ENCODE measurements around the gene HSPA12A. TPM values are rescaled to one million over a fixed set of nuclear protein-coding genes. Genes with fewer than 3 reads are reported as not detected.

Gene HSPA12A
- total RNA-seq, 1 donor from 2014 or later = 7.9 TPM

GRCh38 chr10:116689744-116690143 lies 52.6 kb downstream of the HSPA12A start:
- H3K79me2 ChIP-seq (ENCODE audit: insufficient read depth, low read length) = no peaks in the 10 kb centered on the region
- no peak overlapping the region for H3K27ac ChIP-seq (ENCODE audit: low read depth, low read length)
- DNase-seq (ENCODE audit: low read depth) = no peak
- H2AFZ ChIP-seq (ENCODE audit: low read depth, low read length) = no peak overlapping the region
- H3K27me3 ChIP-seq (ENCODE audit: insufficient read depth, low read length) = no peaks in the 10 kb centered on the region
- TF ChIP-seq EZH2 (IDR thresholded peaks at IDR 0.05; ENCODE audit: insufficient read depth, low read length) (no peak), CTCF (IDR thresholded peaks at IDR 0.05; ENCODE audit: insufficient read depth, low read depth, low read length) (no peak)
- H4K20me1 ChIP-seq (ENCODE audit: insufficient read depth, low read length) = no peaks in the 10 kb centered on the region
- Mint-ChIP-seq H3K36me3 (ENCODE audit: low read depth, unreplicated experiment) (peaks cover 12% of the 10 kb centered on the region), H3K9me3 (ENCODE audit: unreplicated experiment) (no peaks in the 10 kb centered on the region), H3K27me3 (ENCODE audit: low read depth, unreplicated experiment) (peaks cover 19% of the 10 kb centered on the region), H3K4me1 (ENCODE audit: low read depth, unreplicated experiment) (peaks cover 24% of the 10 kb centered on the region), H3K27ac (ENCODE audit: unreplicated experiment) (no peak overlapping the region), H3K4me3 (ENCODE audit: unreplicated experiment) (no peak overlapping the region)
- H3K4me2 ChIP-seq (ENCODE audit: low read length) = no peak overlapping the region
- H3K4me3 ChIP-seq (ENCODE audit: insufficient read depth, low read depth, low read length) = no peak overlapping the region
- peaks cover 10% of the 10 kb centered on the region for H3K4me1 ChIP-seq (ENCODE audit: insufficient read depth, low read length)
- H3K9ac ChIP-seq (ENCODE audit: low read length) = no peak overlapping the region
- no peak for FAIRE-seq
- no peaks in the 10 kb centered on the region for H3K9me3 ChIP-seq (ENCODE audit: insufficient read depth, low read depth, low read length)
- H3K36me3 ChIP-seq (ENCODE audit: insufficient read depth, low read length) = no peaks in the 10 kb centered on the region

- H3K36me3 ChIP-seq (ENCODE audit: insufficient read depth, low read length) = no peaks in the 10 kb centered on the region
- H3K4me1 Mint-ChIP-seq (ENCODE audit: low read depth, unreplicated experiment) = peaks cover 18% of the 10 kb centered on the region
- DNase-seq (ENCODE audit: low read depth) (no peak), FAIRE-seq (no peak)
- H3K4me3 ChIP-seq (ENCODE audit: insufficient read depth, low read depth, low read length) = no peak overlapping the region
- no peaks in the 10 kb centered on the region for H3K9me3 Mint-ChIP-seq (ENCODE audit: unreplicated experiment)
- H3K4me2 ChIP-seq (ENCODE audit: low read length) = peak overlapping the region; percentile 67
- TF ChIP-seq EZH2 (IDR thresholded peaks at IDR 0.05; ENCODE audit: insufficient read depth, low read length) (no peak), CTCF (IDR thresholded peaks at IDR 0.05; ENCODE audit: insufficient read depth, low read depth, low read length) (no peak)
- H3K27ac ChIP-seq (ENCODE audit: low read depth, low read length) = no peak overlapping the region
- H3K27me3 Mint-ChIP-seq (ENCODE audit: low read depth, unreplicated experiment) = peaks cover 14% of the 10 kb centered on the region
- H3K36me3 Mint-ChIP-seq (ENCODE audit: low read depth, unreplicated experiment) = peaks cover 12% of the 10 kb centered on the region
- no peaks in the 10 kb centered on the region for H4K20me1 ChIP-seq (ENCODE audit: insufficient read depth, low read length)
- H3K79me2 ChIP-seq (ENCODE audit: insufficient read depth, low read length) = no peaks in the 10 kb centered on the region
- no peaks in the 10 kb centered on the region for H3K9me3 ChIP-seq (ENCODE audit: insufficient read depth, low read depth, low read length)
- no peak overlapping the region for H3K9ac ChIP-seq (ENCODE audit: low read length)
- no peaks in the 10 kb centered on the region for H3K27me3 ChIP-seq (ENCODE audit: insufficient read depth, low read length)
- peak overlapping the region; percentile 40 for H2AFZ ChIP-seq (ENCODE audit: low read depth, low read length)
- no peak overlapping the region for H3K4me3 Mint-ChIP-seq (ENCODE audit: unreplicated experiment)
- H3K4me1 ChIP-seq (ENCODE audit: insufficient read depth, low read length) = peaks cover 5% of the 10 kb centered on the region
- no peak overlapping the region for H3K27ac Mint-ChIP-seq (ENCODE audit: unreplicated experiment)
These were observed 53.4 kb downstream of the HSPA12A start for GRCh38 chr10:116688741-116689495.

GRCh38 chr10:116688241-116688711 lies 54.1 kb downstream of the HSPA12A start:
- Histone ChIP-seq H3K4me1 (ENCODE audit: insufficient read depth, low read length) (peaks cover 5% of the 10 kb centered on the region), H2AFZ (ENCODE audit: low read depth, low read length) (peak overlapping the region; percentile 40), H3K4me3 (ENCODE audit: insufficient read depth, low read depth, low read length) (no peak overlapping the region), H3K9me3 (ENCODE audit: insufficient read depth, low read depth, low read length) (no peaks in the 10 kb centered on the region), H3K27ac (ENCODE audit: low read depth, low read length) (no peak overlapping the region), H3K27me3 (ENCODE audit: insufficient read depth, low read length) (no peaks in the 10 kb centered on the region), H3K79me2 (ENCODE audit: insufficient read depth, low read length) (no peaks in the 10 kb centered on the region), H3K9ac (ENCODE audit: low read length) (no peak overlapping the region), H4K20me1 (ENCODE audit: insufficient read depth, low read length) (no peaks in the 10 kb centered on the region), H3K4me2 (ENCODE audit: low read length) (peak overlapping the region; percentile 67), H3K36me3 (ENCODE audit: insufficient read depth, low read length) (no peaks in the 10 kb centered on the region)
- no peak for TF ChIP-seq CTCF (IDR thresholded peaks at IDR 0.05; ENCODE audit: insufficient read depth, low read depth, low read length)
- no peak for TF ChIP-seq EZH2 (IDR thresholded peaks at IDR 0.05; ENCODE audit: insufficient read depth, low read length)
- DNase-seq (ENCODE audit: low read depth) = peak; percentile 81
- Mint-ChIP-seq H3K27me3 (ENCODE audit: low read depth, unreplicated experiment) (peaks cover 14% of the 10 kb centered on the region), H3K9me3 (ENCODE audit: unreplicated experiment) (no peaks in the 10 kb centered on the region), H3K36me3 (ENCODE audit: low read depth, unreplicated experiment) (peaks cover 12% of the 10 kb centered on the region), H3K4me3 (ENCODE audit: unreplicated experiment) (no peak overlapping the region), H3K4me1 (ENCODE audit: low read depth, unreplicated experiment) (peaks cover 18% of the 10 kb centered on the region), H3K27ac (ENCODE audit: unreplicated experiment) (peak overlapping the region; percentile 30)
- FAIRE-seq = no peak
